Measurements from ENCODE around the gene SMIM1. TPM values are rescaled to one million over a fixed set of nuclear protein-coding genes. Genes with fewer than 3 reads are reported as not detected.

Gene SMIM1
- total and polyA plus RNA-seq, 2 donors (not counting 3 experiments of a cell fraction or from before 2014, with no cell fraction given): 1.4 to 2.9 TPM

GRCh38 chr1:3820316-3820715, 47.8 kb downstream of the SMIM1 start:
- H3K36me3 ChIP-seq (ENCODE audit: control insufficient read depth in 2 of 2, extremely low read depth in 1 of 2, insufficient read depth in 2 of 2, low read length in 2 of 2): peaks cover 0 to 7% of the 10 kb centered on the region in 2 experiments
- no peaks in the 10 kb centered on the region for H3K9me1 ChIP-seq (replicated peaks; ENCODE audit: control insufficient read depth, extremely low read depth, insufficient read depth, low read length)
- TF ChIP-seq MAX (IDR thresholded peaks at IDR 0.05; ENCODE audit: insufficient read depth, insufficient read length) (no peak), POLR2A (IDR thresholded peaks at IDR 0.05; ENCODE audit: low read depth, low read length) (no peak), POLR2AphosphoS5 (IDR thresholded peaks at IDR 0.05; ENCODE audit: insufficient read depth, low read depth, low read length) (no peak), JUN (IDR thresholded peaks at IDR 0.05; ENCODE audit: borderline replicate concordance, insufficient read depth, insufficient read length, low read depth) (no peak), CTCF (IDR thresholded peaks at IDR 0.05; ENCODE audit: extremely low read depth in 1 of 2, insufficient read depth in 1 of 2, low read depth in 1 of 2, low read length in 2 of 2) (no peak), FOS (IDR thresholded peaks at IDR 0.05; ENCODE audit: borderline replicate concordance, insufficient read depth, low read length) (no peak), GATA2 (IDR thresholded peaks at IDR 0.05; ENCODE audit: insufficient read depth, insufficient read length, low read depth, low read length) (no peak)
- no peak overlapping the region for H3K9ac ChIP-seq (replicated peaks; ENCODE audit: extremely low read depth, insufficient read depth, low read length)
- H3K4me2 ChIP-seq (ENCODE audit: insufficient read depth, low read length): no peak overlapping the region
- ChIA-PET POLR2A (no interaction called here), CTCF (no interaction called here)
- dilution Hi-C loops (cut with MboI; ENCODE audit: extremely low pct_ligation_motif_present, low sequenced_read_pairs): no loop called here
- BruUV-seq (replicated peaks): no TSS peak
- no peaks in the 10 kb centered on the region for H4K20me1 ChIP-seq (replicated peaks; ENCODE audit: control insufficient read depth, extremely low read depth, insufficient read depth, low read length)
- no peaks in the 10 kb centered on the region for H3K27me3 ChIP-seq (ENCODE audit: control insufficient read depth in 2 of 2, insufficient read depth in 2 of 2, low read length in 2 of 2)
- no peaks in the 10 kb centered on the region for H3K79me2 ChIP-seq (ENCODE audit: control insufficient read depth, insufficient read depth, low read length)
- intact Hi-C loops (cut with micrococcal nuclease): no loop called here
- H3K4me3 ChIP-seq (replicated peaks in 1 of 3; ENCODE audit: insufficient read depth in 1 of 3, low read depth in 1 of 3, low read length in 3 of 3): no peak overlapping the region
- FAIRE-seq (no peak), DNase-seq (ENCODE audit: low read depth, low spot score) (no peak)
- H3K9me3 ChIP-seq (replicated peaks; ENCODE audit: control insufficient read depth, insufficient read depth, low read length): no peaks in the 10 kb centered on the region
- no peak overlapping the region for H3K27ac ChIP-seq (ENCODE audit: insufficient read depth, low read depth, low read length)
- H2AFZ ChIP-seq (ENCODE audit: low read depth, low read length): no peak overlapping the region
- no peaks in the 10 kb centered on the region for H3K4me1 ChIP-seq (ENCODE audit: control insufficient read depth, extremely low read depth, insufficient read depth, low read length)

All from endothelial cell of umbilical vein (primary cell).